Effector CD4-positive, alpha-beta T cell (primary cell): ENCODE measurements around the gene FLACC1.
"Not testable (repeated sequence)": the region's sequence is repeated elsewhere in the genome, so short reads cannot be mapped to it uniquely, and the experiment has no call there.

ENCODE experiments used
- DNase-seq: peaks from one replicate; pipeline ENCODE4 v3.0.0-alpha.2; 2020

FLACC1 gene

GRCh38 chr2:201348758-201349157, 8.4 kb downstream of the FLACC1 start:
- DNase-seq = no peak

GRCh38 chr2:201347138-201347537, 10.0 kb downstream of the FLACC1 start:
- DNase-seq = no peak

DNA sequence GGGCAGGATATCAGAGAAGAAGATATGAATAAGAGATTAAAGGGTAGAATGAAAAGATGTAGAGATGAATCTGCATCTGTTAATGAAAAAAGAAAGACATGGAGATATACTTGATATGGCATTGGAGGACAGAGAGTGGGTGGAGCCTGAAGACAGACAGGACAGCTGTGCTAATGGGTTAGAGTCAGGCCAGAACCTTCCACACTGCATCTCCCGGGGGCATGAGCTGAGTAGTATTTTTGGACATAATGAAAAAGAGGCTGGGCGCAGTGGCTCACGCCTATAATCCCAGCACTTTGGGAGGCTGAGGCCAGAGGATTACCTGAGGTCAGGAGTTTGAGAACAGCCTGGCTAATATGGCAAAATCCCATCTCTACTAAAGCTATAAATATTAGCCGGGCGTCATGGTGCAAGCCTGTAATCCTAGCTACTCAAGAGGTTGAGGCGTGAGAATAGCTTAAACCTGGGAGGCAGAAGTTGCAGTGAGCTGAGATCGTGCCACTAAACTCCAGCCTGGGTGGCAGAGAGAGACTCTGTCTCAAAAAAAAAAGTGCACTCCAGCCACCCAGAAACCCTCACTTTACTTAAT, 11.4 kb downstream of the FLACC1 start:
- DNase-seq = no peak

DNA sequence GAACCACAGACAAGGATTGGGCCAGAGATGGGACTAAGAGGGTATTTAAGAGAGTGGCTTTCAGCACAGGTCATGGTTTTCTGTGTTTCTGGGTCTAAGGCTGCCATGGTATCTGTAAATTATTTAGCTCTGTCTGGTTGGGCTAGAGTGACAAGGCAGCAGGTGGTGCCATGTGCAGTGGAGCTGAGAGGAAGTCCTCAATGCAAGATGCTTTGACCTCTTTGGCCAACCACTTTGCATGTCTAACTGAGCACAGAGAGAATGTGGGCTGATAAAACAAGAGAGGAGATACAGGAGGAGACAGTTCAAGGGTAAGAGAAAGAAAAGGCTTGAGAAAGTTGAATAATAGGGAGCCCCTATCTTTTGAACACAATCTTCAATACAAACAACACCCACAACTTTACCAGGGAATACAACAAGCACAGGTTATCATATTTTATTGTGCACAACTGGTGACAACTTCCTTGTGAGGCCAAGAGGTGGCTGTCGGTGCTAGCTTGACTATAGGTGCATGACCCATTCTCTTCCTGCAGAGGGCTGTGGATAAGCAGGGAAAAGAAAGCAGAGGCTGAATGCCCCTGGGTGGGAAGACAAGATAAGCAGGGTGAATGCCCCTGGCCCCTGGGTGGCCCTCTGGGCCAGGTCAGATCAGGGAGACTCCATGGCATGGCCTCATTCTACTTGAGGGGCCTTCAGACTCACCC, 12.3 kb downstream of the FLACC1 start:
- DNase-seq = no peak

- DNase-seq = no peak
These were observed 13.6 kb downstream of the FLACC1 start for GRCh38 chr2:201343559-201343958.

DNA sequence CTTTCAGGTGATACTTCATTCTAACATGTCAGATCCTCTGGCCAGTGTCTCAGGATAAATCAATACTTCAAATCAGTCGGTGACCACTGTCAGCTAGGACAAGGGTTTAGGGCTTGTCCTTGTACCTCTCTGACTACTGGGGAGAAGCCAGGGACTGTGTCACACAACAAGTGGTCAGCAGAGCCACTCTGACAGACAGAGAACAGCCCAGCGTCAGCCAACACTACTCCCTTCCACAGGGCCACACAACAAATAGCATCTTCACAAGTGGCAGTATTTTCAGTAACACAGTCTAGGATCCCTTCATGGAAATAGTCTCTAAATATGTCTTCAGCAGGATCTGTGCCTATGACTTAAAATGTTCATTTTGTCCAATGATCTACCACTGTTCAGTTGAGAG, 14.2 kb downstream of the FLACC1 start:
- DNase-seq = no peak

GRCh38 chr2:201329409-201329808, 27.7 kb downstream of the FLACC1 start:
- no peak for DNase-seq

- no peak for DNase-seq
These were observed 29.5 kb downstream of the FLACC1 start for GRCh38 chr2:201327678-201328077.

- DNase-seq = no peak
These were observed 34.4 kb downstream of the FLACC1 start for GRCh38 chr2:201322772-201323171.

GRCh38 chr2:201320701-201321100, 36.4 kb downstream of the FLACC1 start:
- DNase-seq = no peak

GRCh38 chr2:201320257-201320656, 36.9 kb downstream of the FLACC1 start:
- DNase-seq = no peak

DNA sequence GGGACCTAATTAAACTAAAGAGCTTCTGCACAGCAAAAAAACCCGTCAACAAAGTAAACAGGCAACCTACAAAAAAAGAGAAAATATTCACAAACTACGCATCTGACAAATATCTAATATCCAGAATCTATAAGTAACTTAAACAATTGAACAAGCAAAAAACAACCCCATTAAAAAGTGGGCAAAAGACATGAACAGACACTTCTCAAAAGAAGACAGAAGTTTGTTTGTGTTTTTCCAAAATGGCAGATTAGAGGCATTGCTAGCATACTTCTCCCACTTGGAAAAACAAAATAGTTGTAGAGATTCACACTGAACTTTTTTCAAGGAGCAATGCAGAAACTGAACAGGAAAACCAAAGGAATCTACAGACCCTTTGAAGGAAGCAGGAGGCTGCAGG, 37.6 kb downstream of the FLACC1 start:
- DNase-seq = no peak

DNA sequence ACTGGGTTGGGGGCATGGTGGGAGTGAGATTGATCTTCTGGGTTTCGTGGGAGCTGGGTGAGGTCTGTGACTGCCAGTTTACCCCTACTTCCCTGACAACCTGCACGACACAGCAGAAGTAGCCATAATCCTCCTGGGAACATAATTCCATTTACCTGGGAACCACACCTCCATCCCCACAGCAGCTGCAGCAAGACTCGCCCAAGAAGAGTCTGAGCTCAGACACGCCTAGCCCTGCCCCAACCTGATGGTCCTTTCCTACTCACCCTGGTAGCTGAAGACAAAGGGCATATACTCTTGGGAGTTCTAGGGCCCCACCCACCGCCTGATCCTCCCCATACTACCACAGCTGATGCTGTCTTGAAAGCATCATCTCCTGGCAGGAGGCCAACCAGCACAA, 43.8 kb downstream of the FLACC1 start:
- no peak for DNase-seq

DNA sequence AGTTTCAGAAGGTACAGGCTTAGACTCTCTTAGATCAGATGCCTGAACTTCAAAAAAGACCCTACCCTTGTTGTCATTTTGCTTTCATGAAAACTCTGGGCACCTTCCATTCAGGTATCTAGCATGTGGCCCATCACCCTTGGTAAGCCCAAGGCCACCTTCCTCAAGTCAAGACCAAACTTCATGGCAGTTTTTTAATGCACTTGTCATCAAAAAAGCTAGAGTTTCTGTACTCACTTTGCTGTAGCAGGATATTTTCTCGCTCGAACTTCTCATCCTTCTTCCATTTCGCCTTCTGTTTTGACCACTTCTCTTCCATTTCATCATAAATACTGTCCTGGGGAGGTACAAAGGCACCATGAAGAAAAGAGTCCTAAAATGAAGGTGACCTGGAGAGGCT, 48.2 kb downstream of the FLACC1 start:
- DNase-seq = no peak

DNA sequence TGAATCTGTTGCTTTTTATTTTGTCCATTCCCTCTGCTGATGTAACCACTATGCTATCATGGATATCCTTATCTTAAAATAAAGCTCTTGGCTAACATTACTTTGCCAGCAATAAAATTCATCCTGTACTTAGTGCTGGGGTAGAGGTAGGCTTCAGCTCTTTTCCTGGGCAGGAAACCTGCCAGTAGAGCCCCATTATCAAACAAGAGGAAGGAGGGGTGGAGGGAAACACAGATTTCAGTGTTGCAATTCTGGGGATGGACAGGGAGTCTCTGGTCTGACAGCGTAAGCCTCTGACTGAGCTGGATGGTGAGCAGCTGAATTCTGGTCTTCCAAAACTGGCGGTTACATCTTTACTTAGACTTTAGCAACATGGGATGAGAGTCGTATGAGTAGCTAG, 49.3 kb downstream of the FLACC1 start:
- DNase-seq = no peak

GRCh38 chr2:201299929-201300328, 57.2 kb downstream of the FLACC1 start:
- DNase-seq = not testable (repeated sequence)

- DNase-seq = no peak
These were observed 58.6 kb downstream of the FLACC1 start for GRCh38 chr2:201298462-201299052.

GRCh38 chr2:201290457-201291148, 66.5 kb downstream of the FLACC1 start:
- not testable (repeated sequence) for DNase-seq

DNA sequence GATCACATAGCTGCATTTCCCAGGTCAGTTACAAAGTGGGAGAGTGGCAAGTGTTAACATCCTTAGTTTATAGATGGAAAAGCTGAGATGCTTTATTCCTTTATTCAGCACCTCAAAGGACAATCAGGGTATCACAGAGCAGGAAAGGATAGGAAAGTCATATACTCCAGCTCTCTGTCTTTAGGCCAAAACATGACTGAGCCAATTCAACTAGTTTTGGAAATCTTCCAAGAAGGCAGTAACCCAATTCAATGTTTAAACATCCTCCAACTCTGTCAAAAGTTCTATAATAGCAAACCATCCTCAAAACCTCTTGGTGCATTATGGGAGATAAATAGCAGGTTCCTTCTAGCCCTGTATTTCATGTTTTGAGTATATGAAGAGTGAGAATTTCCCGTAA, 71.6 kb downstream of the FLACC1 start:
- no peak for DNase-seq

GRCh38 chr2:201280191-201281040, 76.7 kb downstream of the FLACC1 start:
- DNase-seq = no peak

DNA sequence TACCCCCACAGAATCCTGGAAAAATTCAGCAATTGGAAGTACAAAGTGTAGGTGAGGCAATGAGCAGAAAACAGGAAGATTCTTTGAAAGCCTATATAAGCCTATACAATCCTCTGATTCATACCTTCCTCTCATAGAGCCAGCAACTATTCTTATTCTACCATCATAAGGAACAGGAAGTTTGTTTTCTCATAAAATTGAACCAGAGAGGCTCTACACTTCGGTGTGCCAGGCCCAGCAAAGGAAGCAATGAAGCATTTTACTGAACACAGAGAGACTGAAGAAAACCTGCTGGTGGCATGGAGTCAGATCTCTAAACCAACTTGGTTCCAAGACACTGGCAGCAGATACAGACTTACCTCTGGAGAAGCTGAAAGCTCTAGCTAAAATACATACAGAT, 78.1 kb downstream of the FLACC1 start:
- DNase-seq = no peak

DNA sequence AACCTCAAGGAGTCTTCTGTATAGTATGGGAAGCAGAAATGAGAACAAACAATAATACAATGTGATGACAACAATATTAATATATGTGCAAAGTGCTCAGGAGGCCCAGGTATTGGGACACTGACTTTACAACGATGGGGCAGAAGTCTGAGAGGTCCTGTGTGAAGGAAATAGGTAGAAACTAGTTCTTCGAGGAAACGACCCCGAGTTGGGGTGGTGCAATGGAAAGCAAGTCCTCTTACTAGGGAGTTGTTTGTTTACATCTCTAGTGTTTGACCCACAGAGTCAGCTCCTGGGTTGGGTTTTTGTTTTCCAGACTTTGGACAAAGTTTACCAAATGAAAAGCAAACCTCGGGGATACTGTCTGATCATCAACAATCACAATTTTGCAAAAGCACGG, 80.6 kb downstream of the FLACC1 start:
- no peak for DNase-seq

DNA sequence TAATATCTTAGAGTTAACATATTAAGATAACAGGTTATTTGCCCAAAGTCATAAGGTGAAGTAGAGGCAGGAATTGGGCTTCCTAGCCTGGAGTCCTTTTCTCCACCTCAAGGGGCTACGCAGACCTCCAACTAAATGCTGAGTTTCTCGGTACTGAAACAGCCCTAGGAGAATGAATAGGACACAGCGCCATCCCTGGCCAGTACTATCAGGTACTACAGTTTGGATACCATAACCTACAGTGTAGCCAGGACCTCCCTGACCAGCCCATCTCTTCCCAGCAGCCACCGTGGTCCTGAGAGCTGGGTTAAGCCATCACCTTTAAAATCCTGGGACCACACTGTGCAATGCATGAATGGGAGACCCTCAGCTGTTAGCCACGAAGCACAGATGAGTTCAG, 81.2 kb downstream of the FLACC1 start:
- no peak for DNase-seq
